DOHH2 (cell line): ENCODE results near the gene KCNG2.

Experiments
- H3F3A ChIP-seq: fragments of 200-600 bp; sonication (generic), shearing (Covaris generic); 2 replicates; pipeline ENCODE4 v1.6.0; 2016; ENCODE audit warnings: antibody characterized with exemption, mild to moderate bottlenecking; ENCODE audit not compliant: control insufficient read depth, insufficient read depth
- H3K27ac ChIP-seq: fragments of 200-600 bp; sonication (generic); 2 replicates; pipeline ENCODE4 v1.5.1; 2014; ENCODE audit warnings: low read depth, mild to moderate bottlenecking, low read length, moderate library complexity
- H3K27me3 ChIP-seq: fragments of 200-600 bp; sonication (generic); 2 replicates; pipeline ENCODE4 v1.6.1; 2014; ENCODE audit warnings: mild to moderate bottlenecking, low read length, mixed read lengths; ENCODE audit not compliant: control insufficient read depth
- H3K36me3 ChIP-seq: fragments of 200-600 bp; sonication (generic); 2 replicates; pipeline ENCODE4 v1.6.1; 2014; ENCODE audit warnings: mild to moderate bottlenecking, low read length, moderate library complexity, mixed read lengths; ENCODE audit not compliant: control insufficient read depth
- H3K4me1 ChIP-seq: fragments of 200-600 bp; sonication (generic); 2 replicates; pipeline ENCODE4 v1.6.1; 2014; ENCODE audit warnings: mild to moderate bottlenecking, low read length, mixed read lengths; ENCODE audit not compliant: control insufficient read depth
- H3K4me2 ChIP-seq: fragments of 200-600 bp; sonication (generic); 2 replicates; pipeline ENCODE4 v1.6.0; 2014; ENCODE audit warnings: mild to moderate bottlenecking, low read length, moderate library complexity
- H3K4me3 ChIP-seq: fragments of 200-600 bp; sonication (generic); 2 replicates; pipeline ENCODE4 v1.5.1; 2014; ENCODE audit warnings: mild to moderate bottlenecking, low read length, mixed read lengths
- H3K79me2 ChIP-seq: fragments of 200-600 bp; sonication (generic); 2 replicates; pipeline ENCODE4 v1.6.1; 2014; ENCODE audit warnings: mild to moderate bottlenecking, low read length, mixed read lengths; ENCODE audit not compliant: control insufficient read depth
- H3K9me2 ChIP-seq: fragments of 200-600 bp; sonication (generic); replicated peaks from 2 replicates; pipeline ENCODE4 v1.6.1; 2014; ENCODE audit warnings: mild to moderate bottlenecking, low read length, mixed read lengths; ENCODE audit not compliant: control insufficient read depth
- H3K9me3 ChIP-seq: fragments of 200-600 bp; sonication (generic); 2 replicates; pipeline ENCODE4 v1.6.1; 2014; ENCODE audit warnings: antibody characterized with exemption, low read length, mixed read lengths; ENCODE audit not compliant: control insufficient read depth, insufficient read depth
- H4K20me1 ChIP-seq: fragments of 200-600 bp; sonication (generic); 2 replicates; pipeline ENCODE4 v1.6.0; 2014; ENCODE audit warnings: low read depth, mild to moderate bottlenecking, antibody characterized with exemption, low read length, moderate library complexity; ENCODE audit not compliant: control insufficient read depth, insufficient read depth
- EZH2phosphoT487 ChIP-seq: fragments of 200-600 bp; sonication (generic); IDR thresholded peaks from 2 replicates; pipeline ENCODE4 v1.6.1; 2017; ENCODE audit warnings: borderline replicate concordance, mild to moderate bottlenecking, antibody characterized with exemption, low read length, moderate library complexity, mixed read lengths
- TF ChIP-seq, protein P1 (sequence below): fragments of 200-600 bp; sonication (generic); IDR thresholded peaks from one replicate; pipeline ENCODE4 v1.5.1; 2014; ENCODE audit warnings: antibody characterized with exemption, mild to moderate bottlenecking, low read depth, low read length; ENCODE audit not compliant: poor library complexity, severe bottlenecking

The KCNG2 gene

GRCh38 chr18:79945118-79946042, 147.6 kb downstream of the KCNG2 start:
- Histone ChIP-seq H3K4me2 (peak overlapping the region; percentile 24; the same call in 1 of the 2 replicates), H3K4me3 (no peak overlapping the region), H3K4me1 (peaks cover 55% of the 10 kb centered on the region), H3K79me2 (peaks cover 86% of the 10 kb centered on the region), H4K20me1 (peaks cover 23% of the 10 kb centered on the region), H3K27me3 (no peaks in the 10 kb centered on the region), H3K36me3 (peaks cover 56% of the 10 kb centered on the region), H3K9me2 (no peaks in the 10 kb centered on the region), H3K9me3 (no peaks in the 10 kb centered on the region), H3K27ac (no peak overlapping the region), H3F3A (peaks cover 11% of the 10 kb centered on the region)
- TF ChIP-seq, protein P1, sequence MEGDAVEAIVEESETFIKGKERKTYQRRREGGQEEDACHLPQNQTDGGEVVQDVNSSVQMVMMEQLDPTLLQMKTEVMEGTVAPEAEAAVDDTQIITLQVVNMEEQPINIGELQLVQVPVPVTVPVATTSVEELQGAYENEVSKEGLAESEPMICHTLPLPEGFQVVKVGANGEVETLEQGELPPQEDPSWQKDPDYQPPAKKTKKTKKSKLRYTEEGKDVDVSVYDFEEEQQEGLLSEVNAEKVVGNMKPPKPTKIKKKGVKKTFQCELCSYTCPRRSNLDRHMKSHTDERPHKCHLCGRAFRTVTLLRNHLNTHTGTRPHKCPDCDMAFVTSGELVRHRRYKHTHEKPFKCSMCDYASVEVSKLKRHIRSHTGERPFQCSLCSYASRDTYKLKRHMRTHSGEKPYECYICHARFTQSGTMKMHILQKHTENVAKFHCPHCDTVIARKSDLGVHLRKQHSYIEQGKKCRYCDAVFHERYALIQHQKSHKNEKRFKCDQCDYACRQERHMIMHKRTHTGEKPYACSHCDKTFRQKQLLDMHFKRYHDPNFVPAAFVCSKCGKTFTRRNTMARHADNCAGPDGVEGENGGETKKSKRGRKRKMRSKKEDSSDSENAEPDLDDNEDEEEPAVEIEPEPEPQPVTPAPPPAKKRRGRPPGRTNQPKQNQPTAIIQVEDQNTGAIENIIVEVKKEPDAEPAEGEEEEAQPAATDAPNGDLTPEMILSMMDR = no peak
- TF ChIP-seq EZH2phosphoT487 = no peak

DNA sequence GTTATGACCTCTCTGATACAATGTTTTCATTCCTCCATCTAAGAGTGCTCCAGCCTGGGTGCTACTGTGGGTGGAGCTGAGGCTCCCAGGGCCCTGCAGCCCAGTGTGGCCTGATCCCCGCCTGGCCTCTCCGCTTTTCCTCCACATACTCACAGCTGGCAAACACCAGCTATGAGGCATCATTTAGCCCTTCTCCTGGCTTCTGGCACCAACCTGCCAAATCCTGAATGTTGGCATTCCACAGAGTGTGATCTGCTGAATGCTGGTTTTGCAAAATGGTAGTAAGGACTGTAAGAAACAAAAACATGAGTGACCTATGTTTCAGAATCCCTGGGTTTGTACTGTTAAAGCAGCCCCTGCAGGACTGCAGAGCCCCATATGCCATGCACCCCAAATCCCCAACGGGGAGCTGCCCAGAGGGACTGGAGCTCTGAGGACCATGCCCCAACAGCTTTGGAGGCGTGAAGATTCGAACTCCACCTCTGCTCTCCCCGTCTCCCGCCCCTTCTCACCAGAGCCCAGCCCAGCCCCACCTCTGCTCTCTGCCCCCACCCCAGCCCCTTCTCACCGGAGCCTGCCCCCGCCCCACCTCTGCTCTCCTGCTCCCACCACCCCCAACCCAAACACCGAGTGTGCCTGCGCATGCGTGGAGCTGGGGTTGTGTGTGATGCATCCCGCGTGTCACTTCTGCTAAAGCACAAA, 149.5 kb downstream of the KCNG2 start:
- Histone ChIP-seq H3K36me3 (peaks cover 40% of the 10 kb centered on the region), H4K20me1 (peaks cover 23% of the 10 kb centered on the region), H3K27me3 (peaks cover 5% of the 10 kb centered on the region), H3K4me1 (peaks cover 63% of the 10 kb centered on the region), H3K27ac (no peak overlapping the region), H3K4me3 (no peak overlapping the region), H3K9me3 (no peaks in the 10 kb centered on the region), H3K79me2 (peaks cover 77% of the 10 kb centered on the region), H3F3A (peaks cover 12% of the 10 kb centered on the region), H3K4me2 (no peak overlapping the region), H3K9me2 (no peaks in the 10 kb centered on the region)
- no peak for TF ChIP-seq EZH2phosphoT487
- TF ChIP-seq, protein P1 = no peak

DNA sequence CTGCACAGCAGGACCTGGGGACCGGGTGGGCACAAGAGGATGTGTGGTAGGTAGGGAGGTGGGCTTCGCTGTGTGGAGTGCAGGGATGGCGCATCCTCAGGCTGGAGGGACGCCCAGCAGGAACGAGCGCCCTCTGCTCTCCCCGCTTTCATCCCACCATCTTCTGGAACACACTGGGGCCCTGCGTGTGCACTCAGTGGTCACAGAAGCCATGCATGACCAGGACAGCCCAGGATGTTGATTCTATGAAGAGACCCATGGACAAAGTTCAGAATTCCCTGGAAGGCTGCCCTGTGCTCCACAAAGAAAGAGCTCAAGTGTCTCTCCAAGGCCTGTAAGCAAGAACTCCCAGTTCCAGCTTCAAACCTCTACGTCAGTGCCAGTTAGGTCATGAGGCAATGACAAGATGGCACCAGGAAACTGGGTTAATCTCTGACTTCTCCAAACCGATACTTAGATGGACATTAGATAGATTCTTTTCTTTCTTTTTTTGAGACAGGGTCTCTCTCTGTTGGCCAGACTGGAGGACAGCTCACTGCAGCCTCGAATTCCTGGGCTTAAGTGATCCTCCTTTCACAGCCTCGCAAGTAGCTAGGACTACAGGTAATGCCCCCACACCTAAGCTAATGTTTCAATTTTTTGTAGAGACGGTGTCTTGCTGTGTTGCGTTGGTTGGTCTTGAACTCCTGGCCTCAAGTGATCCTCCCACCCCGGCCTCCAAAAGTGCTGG, 150.3 kb downstream of the KCNG2 start:
- peaks cover 72% of the 10 kb centered on the region for H3K79me2 ChIP-seq
- peaks cover 23% of the 10 kb centered on the region for H4K20me1 ChIP-seq
- H3K27ac ChIP-seq = no peak overlapping the region
- peaks cover 6% of the 10 kb centered on the region for H3K27me3 ChIP-seq
- H3K4me3 ChIP-seq = no peak overlapping the region
- H3K9me3 ChIP-seq = no peaks in the 10 kb centered on the region
- TF ChIP-seq, protein P1 = no peak
- no peak for TF ChIP-seq EZH2phosphoT487
- peaks cover 64% of the 10 kb centered on the region for H3K4me1 ChIP-seq
- peaks cover 32% of the 10 kb centered on the region for H3K36me3 ChIP-seq
- peaks cover 12% of the 10 kb centered on the region for H3F3A ChIP-seq
- H3K9me2 ChIP-seq = no peaks in the 10 kb centered on the region
- no peak overlapping the region; the same call in 1 of the 2 replicates for H3K4me2 ChIP-seq
